Liver (tissue), 9 donors: ENCODE data around the gene LDLRAD4. TPM values are rescaled to one million over a fixed set of nuclear protein-coding genes. Genes with fewer than 3 reads are reported as not detected.

Source experiments
- DNase-seq: peaks from one replicate; pipeline ENCODE4 v3.0.0-alpha.2; 2017; ENCODE audit warnings: low spot score
- H3K27ac ChIP-seq, 2 donors: one replicate each; pipeline ENCODE4 v1.7.0; 2013; ENCODE audit warnings: inconsistent platforms in 2 of 2, low read length in 2 of 2, control low read depth in 1 of 2, low read depth in 1 of 2, mild to moderate bottlenecking in 1 of 2
- H3K27me3 ChIP-seq, 4 donors: one replicate each; pipeline versions ENCODE4 v1.6.1 to v1.7.0; 2013; ENCODE audit warnings: low read length in 3 of 4, inconsistent platforms in 1 of 4, mild to moderate bottlenecking in 1 of 4, moderate library complexity in 1 of 4; ENCODE audit not compliant: control insufficient read depth in 4 of 4, insufficient read depth in 4 of 4
- H3K36me3 ChIP-seq, 4 donors: one replicate each; pipeline versions ENCODE4 v1.6.1 to v1.7.0; 2013; ENCODE audit warnings: low read length in 3 of 4, mild to moderate bottlenecking in 3 of 4, low read depth in 1 of 4, moderate library complexity in 1 of 4; ENCODE audit not compliant: control insufficient read depth in 4 of 4, insufficient read depth in 3 of 4
- H3K4me1 ChIP-seq, 4 donors: one replicate each; pipeline versions ENCODE4 v1.6.1 to v1.7.0; 2013; ENCODE audit warnings: low read length in 3 of 4, mild to moderate bottlenecking in 3 of 4, moderate library complexity in 1 of 4; ENCODE audit not compliant: control insufficient read depth in 4 of 4, insufficient read depth in 4 of 4
- H3K4me3 ChIP-seq, 3 donors: one replicate each; pipeline versions ENCODE4 v1.6.1 to v1.7.0; 2013; ENCODE audit warnings: low read length in 3 of 3, control low read depth in 1 of 3, low read depth in 1 of 3, mild to moderate bottlenecking in 1 of 3
- H3K9ac ChIP-seq, 2 donors: one replicate each; pipeline ENCODE4 v1.7.0; 2013; ENCODE audit warnings: low read length in 2 of 2, mild to moderate bottlenecking in 2 of 2, moderate library complexity in 2 of 2, control low read depth in 1 of 2, low read depth in 1 of 2
- H3K9me3 ChIP-seq, 4 donors: one replicate each; pipeline versions ENCODE4 v1.6.1 to v1.7.0; 2013; ENCODE audit warnings: low read length in 3 of 4; ENCODE audit not compliant: control insufficient read depth in 4 of 4
- ATF3 ChIP-seq: IDR thresholded peaks from 2 replicates; pipeline ENCODE4 v1.6.1; 2016; ENCODE audit warnings: antibody characterized with exemption
- CTCF ChIP-seq: fragments of 150-350 bp; IDR thresholded peaks from 2 replicates; pipeline ENCODE4 v1.5.1; 2017; ENCODE audit warnings: improper control_type of control experiment, low read depth, low read length; ENCODE audit not compliant: missing input control
- EGR1 ChIP-seq, 2 donors: IDR thresholded peaks; 2 replicates each; pipeline ENCODE4 v1.6.1; 2016 to 2018; ENCODE audit warnings: antibody characterized with exemption in 2 of 2, low read depth in 2 of 2
- FOXA1 ChIP-seq: IDR thresholded peaks from 2 replicates; pipeline ENCODE4 v1.6.1; 2016; ENCODE audit warnings: antibody characterized with exemption
- FOXA2 ChIP-seq: IDR thresholded peaks from 2 replicates; pipeline ENCODE4 v1.6.1; 2016; ENCODE audit warnings: antibody characterized with exemption
- GABPA ChIP-seq, 2 donors: IDR thresholded peaks in 1 of 2; conservative IDR thresholded peaks in 1 of 2; 2 replicates each; pipeline ENCODE4 v1.6.1; 2016; ENCODE audit warnings: antibody characterized with exemption in 2 of 2, mild to moderate bottlenecking in 1 of 2, moderate library complexity in 1 of 2
- HNF4A ChIP-seq, 2 donors: conservative IDR thresholded peaks; 2 replicates each; pipeline ENCODE4 v1.6.1; 2016; ENCODE audit warnings: antibody characterized with exemption in 2 of 2, mild to moderate bottlenecking in 2 of 2
- HNF4G ChIP-seq: IDR thresholded peaks from 2 replicates; pipeline ENCODE4 v1.6.1; 2016; ENCODE audit warnings: antibody characterized with exemption
- JUND ChIP-seq, 2 donors: IDR thresholded peaks; 2 replicates each; pipeline ENCODE4 v1.6.1; 2016; ENCODE audit warnings: antibody characterized with exemption in 2 of 2
- MAX ChIP-seq: IDR thresholded peaks from 2 replicates; pipeline ENCODE4 v1.6.1; 2016; ENCODE audit warnings: antibody characterized with exemption
- NR2F2 ChIP-seq: IDR thresholded peaks from 2 replicates; pipeline ENCODE4 v1.6.1; 2016; ENCODE audit warnings: antibody characterized with exemption
- RAD21 ChIP-seq, 2 donors: IDR thresholded peaks; 2 replicates each; pipeline ENCODE4 v1.6.1; 2016; ENCODE audit warnings: antibody characterized with exemption in 2 of 2, mild to moderate bottlenecking in 2 of 2
- REST ChIP-seq: IDR thresholded peaks from 2 replicates; pipeline ENCODE4 v1.6.1; 2016; ENCODE audit warnings: antibody characterized with exemption, mild to moderate bottlenecking
- RXRA ChIP-seq, 2 donors: IDR thresholded peaks; 2 replicates each; pipeline ENCODE4 v1.6.1; 2017 to 2018; ENCODE audit warnings: antibody characterized with exemption in 2 of 2, mild to moderate bottlenecking in 1 of 2
- SP1 ChIP-seq: IDR thresholded peaks from 2 replicates; pipeline ENCODE4 v1.6.1; 2018; ENCODE audit warnings: antibody characterized with exemption, mild to moderate bottlenecking
- TAF1 ChIP-seq: conservative IDR thresholded peaks from 2 replicates; pipeline ENCODE4 v1.6.1; 2016; ENCODE audit warnings: antibody characterized with exemption, mild to moderate bottlenecking
- YY1 ChIP-seq: IDR thresholded peaks from 2 replicates; pipeline ENCODE4 v1.6.1; 2016; ENCODE audit warnings: antibody characterized with exemption, mild to moderate bottlenecking
- ZBTB33 ChIP-seq: IDR thresholded peaks from 2 replicates; pipeline ENCODE4 v1.6.1; 2016; ENCODE audit warnings: antibody characterized with exemption
- WGBS: extraction: QIAGEN DNeasy Blood & Tissue Kit; methylation state at CpG from one replicate; pipeline ENCODE4 v1.1.7; 2013; 5-methylcytosine and 5-hydroxymethylcytosine counted together
- polyA plus RNA-seq, 2 donors: library from polyadenylated mRNA; stranded (reverse) in 1 of 2; unstranded in 1 of 2; fragments of 200-250 nt in 1 of 2; fragments of >200 nt in 1 of 2; fragmentation: Nextera tagmentation in 1 of 2; extraction: Ambion mirVana in 1 of 2; gene quantifications; one replicate each; pipeline versions ENCODE4 v1.2.1 to v1.2.3, GENCODE V29; 2013 to 2015
- total RNA-seq, 2 donors: library from RNA; depleted of rRNA; stranded (reverse); fragments of >200 nt; gene quantifications; one replicate each; pipeline ENCODE4 v1.2.3, GENCODE V29; 2014
- donor health status: healthy.
- donor health status: healthy.
- donor health status: healthy.
- donor health status: healthy.
- donor health status: healthy.

Gene LDLRAD4
- total and polyA plus RNA-seq, 4 donors = 4.8 to 41.7 (median 12.7) TPM

GRCh38 chr18:13486686-13487085, 268.1 kb downstream of the LDLRAD4 start:
- no peak overlapping the region for H3K4me3 ChIP-seq
- no peak for DNase-seq
- H3K9me3 ChIP-seq = no peaks in the 10 kb centered on the region
- no peaks in the 10 kb centered on the region for H3K4me1 ChIP-seq
- no peaks in the 10 kb centered on the region for H3K27me3 ChIP-seq
- H3K36me3 ChIP-seq = peaks cover 2 to 5% (median 4%) of the 10 kb centered on the region in 4 donors
- H3K9ac ChIP-seq = no peak overlapping the region
- WGBS = 87% methylated on average over 9 of the region's 9 CpGs
- TF ChIP-seq ZBTB33 (no peak), JUND (IDR thresholded peaks at IDR 0.05) (no peak), HNF4A (conservative IDR thresholded peaks at IDR 0.05) (no peak)
- H3K27ac ChIP-seq = no peak overlapping the region

GRCh38 chr18:13487237-13487636, 268.7 kb downstream of the LDLRAD4 start:
- Histone ChIP-seq H3K27ac (no peak overlapping the region), H3K4me1 (no peaks in the 10 kb centered on the region), H3K36me3 (peaks cover 2 to 5% (median 4%) of the 10 kb centered on the region in 4 donors), H3K4me3 (no peak overlapping the region), H3K9me3 (no peaks in the 10 kb centered on the region), H3K27me3 (no peaks in the 10 kb centered on the region), H3K9ac (no peak overlapping the region)
- 88% methylated on average over 7 of the region's 7 CpGs for WGBS
- no peak for DNase-seq
- TF ChIP-seq FOXA2 (no peak), JUND (IDR thresholded peaks at IDR 0.05) (no peak), ATF3 (no peak), HNF4G (no peak), TAF1 (no peak), YY1 (no peak), RAD21 (IDR thresholded peaks at IDR 0.05) (no peak), ZBTB33 (no peak), RXRA (IDR thresholded peaks at IDR 0.05) (no peak), GABPA (IDR thresholded peaks at IDR 0.05 in 1 of 2, conservative IDR thresholded peaks at IDR 0.05 in 1 of 2) (no peak), HNF4A (conservative IDR thresholded peaks at IDR 0.05) (no peak), REST (no peak), CTCF (no peak), SP1 (no peak), FOXA1 (no peak), EGR1 (IDR thresholded peaks at IDR 0.05; ENCODE audit: low read depth in 2 of 2) (no peak), MAX (no peak), NR2F2 (no peak)
